ENCODE data around the gene NELFB. TPM values are rescaled to one million over a fixed set of nuclear protein-coding genes. Genes with fewer than 3 reads are reported as not detected.

The NELFB gene
- polyA plus RNA-seq, 1 donor from 2014 or later = 64.7 TPM

DNA sequence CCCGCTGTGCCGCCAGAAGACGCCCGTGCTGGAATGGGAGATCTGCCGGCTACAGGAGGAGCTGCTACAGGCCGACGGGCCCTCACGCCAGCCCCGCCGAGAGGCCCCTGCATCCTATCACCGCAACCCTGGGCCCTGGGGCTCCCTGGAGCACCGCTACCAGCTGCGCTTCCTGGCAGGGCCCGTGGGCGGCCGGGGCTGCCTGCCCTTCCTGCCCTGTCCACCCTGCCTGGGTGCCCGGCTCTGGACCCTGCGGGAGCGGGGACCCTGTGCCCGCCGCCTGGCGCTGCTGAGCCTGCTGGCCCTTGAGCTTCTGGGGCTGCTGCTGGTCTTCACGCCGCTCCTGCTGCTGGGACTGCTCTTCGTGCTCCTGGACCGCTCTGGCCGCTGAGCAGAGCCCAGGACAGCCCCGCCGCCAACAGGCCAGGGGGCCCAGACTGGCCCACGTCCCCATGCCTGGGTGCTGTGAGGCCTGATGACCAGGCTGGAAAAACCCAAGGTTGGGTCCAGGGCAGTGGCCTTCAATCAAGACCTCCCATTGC, 36.8 kb upstream of the NELFB start:
- TF ChIP-seq TAF1 (IDR thresholded peaks at IDR 0.05; ENCODE audit: low read depth) (no peak), EZH2 (IDR thresholded peaks at IDR 0.05; ENCODE audit: borderline replicate concordance, insufficient read depth, low read length, poor library complexity, severe bottlenecking) (no peak), EP300 (conservative IDR thresholded peaks at IDR 0.05; ENCODE audit: poor library complexity, severe bottlenecking) (no peak), SMC3 (conservative IDR thresholded peaks at IDR 0.05; ENCODE audit: poor library complexity) (no peak), RAD21 (conservative IDR thresholded peaks at IDR 0.05) (no peak), MXI1 (conservative IDR thresholded peaks at IDR 0.05; ENCODE audit: poor library complexity, severe bottlenecking) (no peak), POLR2AphosphoS5 (IDR thresholded peaks at IDR 0.05) (no peak)
- TF ChIP-seq, protein P1, sequence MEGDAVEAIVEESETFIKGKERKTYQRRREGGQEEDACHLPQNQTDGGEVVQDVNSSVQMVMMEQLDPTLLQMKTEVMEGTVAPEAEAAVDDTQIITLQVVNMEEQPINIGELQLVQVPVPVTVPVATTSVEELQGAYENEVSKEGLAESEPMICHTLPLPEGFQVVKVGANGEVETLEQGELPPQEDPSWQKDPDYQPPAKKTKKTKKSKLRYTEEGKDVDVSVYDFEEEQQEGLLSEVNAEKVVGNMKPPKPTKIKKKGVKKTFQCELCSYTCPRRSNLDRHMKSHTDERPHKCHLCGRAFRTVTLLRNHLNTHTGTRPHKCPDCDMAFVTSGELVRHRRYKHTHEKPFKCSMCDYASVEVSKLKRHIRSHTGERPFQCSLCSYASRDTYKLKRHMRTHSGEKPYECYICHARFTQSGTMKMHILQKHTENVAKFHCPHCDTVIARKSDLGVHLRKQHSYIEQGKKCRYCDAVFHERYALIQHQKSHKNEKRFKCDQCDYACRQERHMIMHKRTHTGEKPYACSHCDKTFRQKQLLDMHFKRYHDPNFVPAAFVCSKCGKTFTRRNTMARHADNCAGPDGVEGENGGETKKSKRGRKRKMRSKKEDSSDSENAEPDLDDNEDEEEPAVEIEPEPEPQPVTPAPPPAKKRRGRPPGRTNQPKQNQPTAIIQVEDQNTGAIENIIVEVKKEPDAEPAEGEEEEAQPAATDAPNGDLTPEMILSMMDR (IDR thresholded peaks at IDR 0.05; ENCODE audit: poor library complexity, severe bottlenecking) = no peak
- TF ChIP-seq, protein P2, sequence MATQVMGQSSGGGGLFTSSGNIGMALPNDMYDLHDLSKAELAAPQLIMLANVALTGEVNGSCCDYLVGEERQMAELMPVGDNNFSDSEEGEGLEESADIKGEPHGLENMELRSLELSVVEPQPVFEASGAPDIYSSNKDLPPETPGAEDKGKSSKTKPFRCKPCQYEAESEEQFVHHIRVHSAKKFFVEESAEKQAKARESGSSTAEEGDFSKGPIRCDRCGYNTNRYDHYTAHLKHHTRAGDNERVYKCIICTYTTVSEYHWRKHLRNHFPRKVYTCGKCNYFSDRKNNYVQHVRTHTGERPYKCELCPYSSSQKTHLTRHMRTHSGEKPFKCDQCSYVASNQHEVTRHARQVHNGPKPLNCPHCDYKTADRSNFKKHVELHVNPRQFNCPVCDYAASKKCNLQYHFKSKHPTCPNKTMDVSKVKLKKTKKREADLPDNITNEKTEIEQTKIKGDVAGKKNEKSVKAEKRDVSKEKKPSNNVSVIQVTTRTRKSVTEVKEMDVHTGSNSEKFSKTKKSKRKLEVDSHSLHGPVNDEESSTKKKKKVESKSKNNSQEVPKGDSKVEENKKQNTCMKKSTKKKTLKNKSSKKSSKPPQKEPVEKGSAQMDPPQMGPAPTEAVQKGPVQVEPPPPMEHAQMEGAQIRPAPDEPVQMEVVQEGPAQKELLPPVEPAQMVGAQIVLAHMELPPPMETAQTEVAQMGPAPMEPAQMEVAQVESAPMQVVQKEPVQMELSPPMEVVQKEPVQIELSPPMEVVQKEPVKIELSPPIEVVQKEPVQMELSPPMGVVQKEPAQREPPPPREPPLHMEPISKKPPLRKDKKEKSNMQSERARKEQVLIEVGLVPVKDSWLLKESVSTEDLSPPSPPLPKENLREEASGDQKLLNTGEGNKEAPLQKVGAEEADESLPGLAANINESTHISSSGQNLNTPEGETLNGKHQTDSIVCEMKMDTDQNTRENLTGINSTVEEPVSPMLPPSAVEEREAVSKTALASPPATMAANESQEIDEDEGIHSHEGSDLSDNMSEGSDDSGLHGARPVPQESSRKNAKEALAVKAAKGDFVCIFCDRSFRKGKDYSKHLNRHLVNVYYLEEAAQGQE (IDR thresholded peaks at IDR 0.05; ENCODE audit: borderline replicate concordance) = no peak
- Histone ChIP-seq H3K9ac (ENCODE audit: low read length) (no peak overlapping the region), H4K20me1 (ENCODE audit: insufficient read depth) (no peaks in the 10 kb centered on the region), H3K27ac (ENCODE audit: low read length) (no peak overlapping the region), H2AFZ (ENCODE audit: low read depth, low read length) (no peak overlapping the region), H3K4me2 (ENCODE audit: low read length) (no peak overlapping the region), H3K27me3 (ENCODE audit: insufficient read depth, low read depth, low read length) (no peaks in the 10 kb centered on the region), H3K4me3 (ENCODE audit: low read length) (no peak overlapping the region), H3K9me2 (ENCODE audit: insufficient read depth, low read length) (no peaks in the 10 kb centered on the region), H3F3A (ENCODE audit: insufficient read depth, low read length, poor library complexity, severe bottlenecking) (no peaks in the 10 kb centered on the region), H3K9me3 (ENCODE audit: low read length) (no peaks in the 10 kb centered on the region), H3K36me3 (ENCODE audit: insufficient read depth, low read length) (no peaks in the 10 kb centered on the region), H3K79me2 (replicated peaks; ENCODE audit: insufficient read depth, low read length) (no peaks in the 10 kb centered on the region)

DNA sequence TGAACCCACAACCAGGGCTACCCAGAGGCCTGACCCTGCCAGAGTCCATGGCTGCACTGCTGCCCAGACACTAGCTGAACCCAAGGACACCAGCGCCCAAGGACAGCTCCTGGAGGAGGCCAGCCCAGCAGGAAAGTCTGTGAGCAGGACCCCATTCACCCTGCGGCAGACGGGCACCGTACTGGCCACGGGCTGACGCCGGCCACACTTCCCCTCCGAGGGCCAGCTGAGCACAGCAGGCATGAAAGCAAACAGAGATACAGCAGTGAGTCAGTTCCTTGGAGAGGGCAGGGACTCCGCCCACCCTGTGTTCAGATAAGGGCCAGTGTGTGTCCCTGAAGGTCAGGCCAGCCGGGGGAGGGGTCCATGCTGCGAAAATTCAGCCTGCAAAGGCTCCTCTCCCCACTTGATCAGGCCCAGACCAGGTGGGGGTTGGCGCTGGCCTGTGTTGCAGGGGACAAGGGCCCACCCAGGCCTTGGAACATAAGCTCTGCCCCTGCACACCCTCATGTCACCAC, 36.3 kb upstream of the NELFB start:
- no peak overlapping the region for H3K4me3 ChIP-seq (ENCODE audit: low read length)
- no peaks in the 10 kb centered on the region for H3K9me2 ChIP-seq (ENCODE audit: insufficient read depth, low read length)
- no peak overlapping the region for H3K27ac ChIP-seq (ENCODE audit: low read length)
- no peaks in the 10 kb centered on the region for H3F3A ChIP-seq (ENCODE audit: insufficient read depth, low read length, poor library complexity, severe bottlenecking)
- no peak overlapping the region for H3K4me2 ChIP-seq (ENCODE audit: low read length)
- H4K20me1 ChIP-seq (ENCODE audit: insufficient read depth) = no peaks in the 10 kb centered on the region
- no peak overlapping the region for H3K9ac ChIP-seq (ENCODE audit: low read length)
- no peak for TF ChIP-seq EP300 (conservative IDR thresholded peaks at IDR 0.05; ENCODE audit: poor library complexity, severe bottlenecking)
- no peak for TF ChIP-seq SMC3 (conservative IDR thresholded peaks at IDR 0.05; ENCODE audit: poor library complexity)
- no peak for TF ChIP-seq MXI1 (conservative IDR thresholded peaks at IDR 0.05; ENCODE audit: poor library complexity, severe bottlenecking)
- TF ChIP-seq, protein P2 (IDR thresholded peaks at IDR 0.05; ENCODE audit: borderline replicate concordance) = no peak
- no peak for TF ChIP-seq EZH2 (IDR thresholded peaks at IDR 0.05; ENCODE audit: borderline replicate concordance, insufficient read depth, low read length, poor library complexity, severe bottlenecking)
- no peak for TF ChIP-seq TAF1 (IDR thresholded peaks at IDR 0.05; ENCODE audit: low read depth)
- no peak for TF ChIP-seq POLR2AphosphoS5 (IDR thresholded peaks at IDR 0.05)
- H3K79me2 ChIP-seq (replicated peaks; ENCODE audit: insufficient read depth, low read length) = no peaks in the 10 kb centered on the region
- no peaks in the 10 kb centered on the region for H3K9me3 ChIP-seq (ENCODE audit: low read length)
- H3K36me3 ChIP-seq (ENCODE audit: insufficient read depth, low read length) = no peaks in the 10 kb centered on the region
- H2AFZ ChIP-seq (ENCODE audit: low read depth, low read length) = no peak overlapping the region
- no peaks in the 10 kb centered on the region for H3K27me3 ChIP-seq (ENCODE audit: insufficient read depth, low read depth, low read length)
